Thyroid gland (tissue), 4 donors: ENCODE measurements around the gene DDRGK1. TPM values are rescaled to one million over a fixed set of nuclear protein-coding genes. Genes with fewer than 3 reads are reported as not detected.
"Not testable (repeated sequence)": the region's sequence is repeated elsewhere in the genome, so short reads cannot be mapped to it uniquely, and the experiment has no call there.

ENCODE experiments used
- DNase-seq, 2 donors: peaks; one replicate each; pipeline ENCODE4 v3.0.0-alpha.2; 2019
- H3K27ac ChIP-seq, 3 donors: fragments of 200-600 bp; sonication (generic); 1 replicate in 2 of 3; 2 replicates in 1 of 3; pipeline ENCODE4 v1.5.1; 2016 to 2019; ENCODE audit warnings: mild to moderate bottlenecking in 1 of 3, moderate library complexity in 1 of 3
- H3K27me3 ChIP-seq: fragments of 200-600 bp; sonication (generic); one replicate; pipeline ENCODE4 v1.5.1; 2019
- H3K36me3 ChIP-seq, 2 donors: fragments of 200-600 bp; sonication (generic); one replicate each; pipeline ENCODE4 v1.5.1; 2016 to 2019
- H3K4me1 ChIP-seq, 2 donors: fragments of 200-600 bp; sonication (generic); one replicate each; pipeline ENCODE4 v1.5.1; 2017 to 2019
- H3K4me3 ChIP-seq, 3 donors: fragments of 200-600 bp; sonication (generic); replicated peaks in 1 of 3; 1 replicate in 2 of 3; 2 replicates in 1 of 3; pipeline ENCODE4 v1.5.1; 2016; ENCODE audit warnings: mild to moderate bottlenecking in 1 of 3
- H3K9me3 ChIP-seq: fragments of 200-600 bp; sonication (generic); one replicate; pipeline ENCODE4 v1.5.1; 2017
- POLR2A ChIP-seq, 2 donors: fragments of 450-650 bp; IDR thresholded peaks; one replicate each; pipeline ENCODE4 v1.6.1; 2017; ENCODE audit warnings: antibody characterized with exemption in 2 of 2, mild to moderate bottlenecking in 2 of 2, moderate library complexity in 1 of 2
- WGBS, 2 donors: methylation state at CpG; one replicate each; pipeline ENCODE4 v1.1.5; 2017; 5-methylcytosine and 5-hydroxymethylcytosine counted together
- intact Hi-C: fragments of 100-400 bp; cut with DNase I; formaldehyde crosslinking; loops from one replicate; pipeline ENCODE4 v1.15.1; 2023
- total RNA-seq, 4 donors: library from RNA; depleted of rRNA; stranded (reverse); fragments of >200 nt; gene quantifications; one replicate each; pipeline ENCODE4 v1.2.3, GENCODE V29; 2016
- TF ChIP-seq, protein P1 (sequence below), 6 experiments: fragments of 200-600 bp in 3 of 6; fragments of 450-650 bp in 3 of 6; sonication (generic) in 3 of 6; IDR thresholded peaks; one replicate each; pipeline ENCODE4 v1.5.1; 2016 to 2019; ENCODE audit warnings: antibody characterized with exemption in 6 of 6, mild to moderate bottlenecking in 2 of 6, inconsistent platforms in 1 of 6, moderate library complexity in 1 of 6

Gene DDRGK1
- total RNA-seq, 4 donors from 2014 or later: 95.5 to 136 (median 126) TPM

DNA sequence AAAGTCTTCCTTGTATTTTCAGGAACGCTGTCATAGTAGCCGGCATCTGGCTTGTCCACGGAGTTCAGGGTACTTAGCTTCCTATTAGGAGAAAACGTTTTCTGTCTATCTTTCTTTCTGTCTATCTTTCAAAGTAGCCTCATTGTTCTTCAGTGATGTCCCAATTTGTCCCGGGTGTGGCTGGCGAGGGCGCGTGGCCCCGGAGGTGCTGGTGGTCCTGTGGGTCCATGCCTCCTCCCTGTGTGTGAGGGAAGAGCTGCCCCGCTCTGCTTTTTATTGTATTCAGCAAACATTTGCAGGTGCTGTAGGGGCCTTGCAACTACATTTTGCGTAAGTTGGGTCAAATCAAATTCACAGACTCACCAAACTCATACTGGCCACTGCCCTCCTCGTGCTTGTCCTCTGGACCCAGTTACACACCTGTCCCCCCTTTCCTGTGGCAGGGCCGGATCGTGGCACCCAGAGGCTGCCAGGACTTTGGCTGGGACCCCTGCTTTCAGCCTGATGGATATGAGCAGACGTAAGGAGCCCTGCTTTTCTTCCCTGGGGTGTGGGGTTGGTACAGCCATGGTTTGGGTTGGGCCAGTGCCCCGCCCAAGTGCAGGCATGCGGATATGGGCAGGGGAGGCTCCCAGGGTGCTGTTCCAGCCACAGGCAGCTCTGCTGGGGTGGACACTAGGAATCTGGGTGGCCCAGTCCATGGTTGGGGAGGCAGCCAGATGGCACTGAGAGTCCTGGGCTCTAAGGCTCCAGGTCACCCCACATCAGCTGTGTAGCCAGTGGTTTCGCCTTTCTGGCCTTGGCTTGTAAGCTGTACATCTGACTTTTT lies 17.1 kb upstream of the DDRGK1 start:
- Histone ChIP-seq H3K27me3 (no peaks in the 10 kb centered on the region), H3K36me3 (no peaks in the 10 kb centered on the region), H3K9me3 (no peaks in the 10 kb centered on the region), H3K4me3 (no peak overlapping the region), H3K27ac (peak overlapping the region; percentile 93 to 97 (median 95)), H3K4me1 (peaks cover 43 to 57% of the 10 kb centered on the region in 2 donors)
- whole genome bisulfite sequencing, 2 donors: 80 to 85% methylated on average over 16 to 17 of the region's 18 CpGs
- peak; percentile 89 to 97 for DNase-seq
- intact Hi-C loops: no loop called here
- TF ChIP-seq, protein P1, sequence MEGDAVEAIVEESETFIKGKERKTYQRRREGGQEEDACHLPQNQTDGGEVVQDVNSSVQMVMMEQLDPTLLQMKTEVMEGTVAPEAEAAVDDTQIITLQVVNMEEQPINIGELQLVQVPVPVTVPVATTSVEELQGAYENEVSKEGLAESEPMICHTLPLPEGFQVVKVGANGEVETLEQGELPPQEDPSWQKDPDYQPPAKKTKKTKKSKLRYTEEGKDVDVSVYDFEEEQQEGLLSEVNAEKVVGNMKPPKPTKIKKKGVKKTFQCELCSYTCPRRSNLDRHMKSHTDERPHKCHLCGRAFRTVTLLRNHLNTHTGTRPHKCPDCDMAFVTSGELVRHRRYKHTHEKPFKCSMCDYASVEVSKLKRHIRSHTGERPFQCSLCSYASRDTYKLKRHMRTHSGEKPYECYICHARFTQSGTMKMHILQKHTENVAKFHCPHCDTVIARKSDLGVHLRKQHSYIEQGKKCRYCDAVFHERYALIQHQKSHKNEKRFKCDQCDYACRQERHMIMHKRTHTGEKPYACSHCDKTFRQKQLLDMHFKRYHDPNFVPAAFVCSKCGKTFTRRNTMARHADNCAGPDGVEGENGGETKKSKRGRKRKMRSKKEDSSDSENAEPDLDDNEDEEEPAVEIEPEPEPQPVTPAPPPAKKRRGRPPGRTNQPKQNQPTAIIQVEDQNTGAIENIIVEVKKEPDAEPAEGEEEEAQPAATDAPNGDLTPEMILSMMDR (IDR thresholded peaks at IDR 0.05): no peak
- TF ChIP-seq POLR2A (IDR thresholded peaks at IDR 0.05): peak in 1 of 2 donors; percentile 36

DNA sequence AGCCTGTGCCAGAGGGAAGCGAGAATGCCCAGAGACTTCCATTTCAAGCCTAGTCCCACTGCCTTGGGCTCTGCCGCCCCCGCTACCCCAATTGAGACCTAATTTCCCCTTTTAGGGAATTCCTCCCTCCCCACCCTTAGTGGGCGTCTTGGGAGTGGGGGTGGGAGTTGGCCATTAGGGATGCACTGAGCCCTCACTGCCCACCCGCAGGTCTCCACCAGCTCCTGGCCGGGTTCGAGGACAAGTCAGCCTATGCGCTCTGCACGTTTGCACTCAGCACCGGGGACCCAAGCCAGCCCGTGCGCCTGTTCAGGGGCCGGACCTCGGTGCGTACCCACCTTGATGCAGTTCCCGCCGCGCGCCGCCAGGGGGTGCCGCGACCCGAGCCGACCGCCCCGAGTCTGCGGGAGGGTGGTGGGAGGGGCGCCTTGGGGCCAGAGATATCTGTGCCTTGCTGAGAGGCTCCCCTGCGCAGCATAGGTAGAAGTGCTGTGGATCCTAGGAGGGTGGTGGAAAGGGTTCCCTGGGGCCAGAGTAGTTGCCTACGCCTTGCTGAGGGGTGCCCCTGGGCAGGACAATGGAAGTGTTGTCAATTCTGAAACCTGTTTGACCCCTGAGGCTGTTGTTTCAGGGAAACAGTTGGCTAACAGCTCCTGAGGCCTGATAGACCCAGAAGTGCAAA lies 14.0 kb upstream of the DDRGK1 start:
- TF ChIP-seq, protein P1 (IDR thresholded peaks at IDR 0.05): peak; percentile 80 to 96 (median 90)
- TF ChIP-seq POLR2A (IDR thresholded peaks at IDR 0.05): no peak
- Histone ChIP-seq H3K4me3 (no peak overlapping the region), H3K9me3 (no peaks in the 10 kb centered on the region), H3K4me1 (peaks cover 38 to 44% of the 10 kb centered on the region in 2 donors), H3K27ac (peak overlapping the region; percentile 79 to 83 (median 83)), H3K27me3 (no peaks in the 10 kb centered on the region), H3K36me3 (peaks cover 0 to 7% of the 10 kb centered on the region in 2 donors)
- intact Hi-C loops: loop anchor here (2.0 to 5.0 kb wide), 2 partner anchors 58 to 99 kb away; no protein-coding TSS in a partner anchor
- WGBS, 2 donors: 23 to 41% methylated on average over 13 to 28 of the region's 30 CpGs
- peak; percentile 62 to 80 for DNase-seq

DNA sequence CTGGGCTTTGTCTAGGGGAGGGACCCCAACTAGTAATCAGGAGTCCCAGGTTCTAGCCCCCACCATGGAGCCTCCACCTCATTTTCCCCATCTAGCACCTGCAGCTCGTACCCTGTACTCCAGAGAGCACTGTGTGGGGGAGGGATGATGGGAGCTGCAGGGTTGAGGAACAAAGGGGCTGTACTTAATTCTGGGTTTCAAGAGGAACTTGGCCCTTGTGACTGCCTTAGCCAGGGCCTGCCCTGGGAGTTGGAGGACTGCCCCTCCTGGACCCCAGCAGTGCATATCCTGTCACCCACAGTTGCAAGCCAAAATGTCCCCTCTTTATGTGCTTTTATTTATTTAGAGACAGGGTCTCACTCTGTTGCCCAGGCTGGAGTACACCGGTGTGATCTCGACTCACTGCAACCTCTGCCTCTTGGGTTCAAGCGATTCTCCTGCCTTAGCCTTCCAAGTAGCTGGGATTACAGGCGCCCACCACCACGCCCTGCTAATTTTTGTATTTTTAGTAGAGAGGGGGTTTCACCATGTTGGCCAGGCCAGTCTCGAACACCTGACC lies 11.0 kb upstream of the DDRGK1 start:
- H3K27me3 ChIP-seq, H3K4me3 ChIP-seq, H3K27ac ChIP-seq, DNase-seq, H3K9me3 ChIP-seq, H3K36me3 ChIP-seq: not testable (repeated sequence)
- WGBS, 2 donors: 97 to 98% methylated on average over 7 of the region's 7 CpGs
- peaks cover 20 to 33% of the 10 kb centered on the region in 2 donors for H3K4me1 ChIP-seq
- intact Hi-C loops: loop anchor here (5.0 kb wide), 1 partner anchor 102 kb away; no protein-coding TSS in a partner anchor

DNA sequence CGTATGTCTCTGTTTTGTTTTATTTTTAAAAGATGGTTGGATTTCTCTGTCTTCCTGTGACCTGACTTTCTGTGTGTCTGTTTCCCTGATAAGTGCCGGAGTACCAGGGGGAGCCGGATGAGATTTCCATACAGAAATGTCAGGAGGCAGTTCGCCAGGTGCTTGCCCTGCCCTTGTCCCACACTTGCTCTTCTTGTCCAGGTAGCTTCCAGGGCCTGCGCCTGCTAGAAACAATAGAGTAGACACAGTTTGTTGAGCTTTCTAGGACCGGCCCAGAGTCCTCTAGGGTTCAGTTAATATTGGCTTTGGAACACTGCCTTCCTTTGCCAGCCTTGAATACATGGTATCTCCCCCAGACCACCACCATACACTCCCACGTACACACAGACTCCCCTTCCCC lies 8.7 kb upstream of the DDRGK1 start:
- peaks cover 19 to 35% of the 10 kb centered on the region in 2 donors for H3K4me1 ChIP-seq
- 28 to 43% methylated on average over 7 of the region's 7 CpGs for WGBS, 2 donors
- no peak for TF ChIP-seq POLR2A (IDR thresholded peaks at IDR 0.05)
- TF ChIP-seq, protein P1 (IDR thresholded peaks at IDR 0.05): no peak
- no peaks in the 10 kb centered on the region for H3K9me3 ChIP-seq
- DNase-seq: peak; percentile 78 to 81
- H3K4me3 ChIP-seq: no peak overlapping the region
- H3K36me3 ChIP-seq: peaks cover 0 to 7% of the 10 kb centered on the region in 2 donors
- intact Hi-C loops: no loop called here
- H3K27me3 ChIP-seq: no peaks in the 10 kb centered on the region
- H3K27ac ChIP-seq: peak overlapping the region; percentile 68 to 80 (median 74)

DNA sequence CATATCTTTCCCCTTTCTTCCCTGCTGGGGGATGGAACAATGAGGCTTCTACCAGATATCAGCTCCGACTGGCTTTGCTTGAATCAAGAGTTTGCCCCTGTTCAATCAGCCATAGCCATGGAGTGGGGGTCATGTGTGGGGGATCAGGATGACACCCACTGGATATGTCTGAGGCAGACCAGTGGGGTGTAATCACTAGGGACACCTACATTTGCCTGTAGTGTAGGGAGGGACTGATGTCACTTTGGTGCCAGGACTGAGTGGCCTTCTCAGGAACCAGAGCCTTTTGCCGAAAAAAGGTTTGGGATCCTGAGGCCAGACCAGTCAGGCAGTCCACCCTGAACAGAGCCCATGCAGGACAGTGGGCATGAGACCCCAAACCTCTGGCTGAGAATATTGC lies 5.9 kb upstream of the DDRGK1 start:
- Histone ChIP-seq H3K4me3 (peak overlapping the region in 1 of 3 donors; percentile 75), H3K36me3 (peaks cover 0 to 4% of the 10 kb centered on the region in 2 donors), H3K27me3 (no peaks in the 10 kb centered on the region), H3K9me3 (no peaks in the 10 kb centered on the region), H3K4me1 (peaks cover 17 to 35% of the 10 kb centered on the region in 2 donors), H3K27ac (peak overlapping the region in 1 of 3 donors; percentile 78)
- no peak for DNase-seq
- TF ChIP-seq POLR2A (IDR thresholded peaks at IDR 0.05): no peak
- TF ChIP-seq, protein P1 (IDR thresholded peaks at IDR 0.05): no peak
- intact Hi-C loops: no loop called here
- WGBS, 2 donors: 75 to 87% methylated on average over 2 of the region's 2 CpGs
